LNCAP (cell line): ENCODE measurements around the gene CCDC6.

Experiments
- CTCF ChIP-seq: fragments of 450-650 bp; IDR thresholded peaks from 2 replicates; pipeline ENCODE4 v1.5.1; 2017; ENCODE audit warnings: mild to moderate bottlenecking

The CCDC6 gene

GRCh38 chr10:59825932-59826331 lies 80.4 kb downstream of the CCDC6 start:
- TF ChIP-seq CTCF: no peak

- no peak for TF ChIP-seq CTCF
Observed at GRCh38 chr10:59823751-59824150, 82.6 kb downstream of the CCDC6 start.

GRCh38 chr10:59823111-59823510 lies 83.2 kb downstream of the CCDC6 start:
- no peak for TF ChIP-seq CTCF

- TF ChIP-seq CTCF: no peak
Observed at GRCh38 chr10:59820471-59820870, 85.9 kb downstream of the CCDC6 start.

GRCh38 chr10:59819683-59820082 lies 86.7 kb downstream of the CCDC6 start:
- TF ChIP-seq CTCF: no peak

GRCh38 chr10:59819265-59819664 lies 87.1 kb downstream of the CCDC6 start:
- no peak for TF ChIP-seq CTCF

GRCh38 chr10:59817773-59818172 lies 88.6 kb downstream of the CCDC6 start:
- no peak for TF ChIP-seq CTCF

- no peak for TF ChIP-seq CTCF
Observed at GRCh38 chr10:59814878-59815277, 91.5 kb downstream of the CCDC6 start.
